Measurements from ENCODE around the gene RALGDS.

DNA sequence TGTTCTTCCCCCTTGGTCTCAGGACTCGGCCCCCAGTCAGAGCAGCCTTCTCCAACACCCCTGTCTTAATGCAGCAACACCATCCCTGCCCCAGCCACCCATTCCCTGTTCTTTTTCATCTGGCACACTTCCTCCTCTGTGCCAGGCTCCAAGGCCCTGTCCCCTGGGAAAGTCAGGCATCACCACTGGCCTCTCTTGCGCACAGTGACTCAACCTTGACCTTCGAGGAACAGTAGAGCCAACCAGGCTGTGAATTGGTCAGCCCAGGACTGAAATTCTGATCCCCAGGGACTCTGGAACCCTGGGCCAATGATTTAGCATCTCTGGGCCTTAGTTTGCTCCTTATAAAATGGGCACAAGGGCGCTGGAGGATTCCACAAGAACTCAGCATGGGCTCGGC lies 10.5 kb upstream of the RALGDS start:
- TF ChIP-seq, protein P1, sequence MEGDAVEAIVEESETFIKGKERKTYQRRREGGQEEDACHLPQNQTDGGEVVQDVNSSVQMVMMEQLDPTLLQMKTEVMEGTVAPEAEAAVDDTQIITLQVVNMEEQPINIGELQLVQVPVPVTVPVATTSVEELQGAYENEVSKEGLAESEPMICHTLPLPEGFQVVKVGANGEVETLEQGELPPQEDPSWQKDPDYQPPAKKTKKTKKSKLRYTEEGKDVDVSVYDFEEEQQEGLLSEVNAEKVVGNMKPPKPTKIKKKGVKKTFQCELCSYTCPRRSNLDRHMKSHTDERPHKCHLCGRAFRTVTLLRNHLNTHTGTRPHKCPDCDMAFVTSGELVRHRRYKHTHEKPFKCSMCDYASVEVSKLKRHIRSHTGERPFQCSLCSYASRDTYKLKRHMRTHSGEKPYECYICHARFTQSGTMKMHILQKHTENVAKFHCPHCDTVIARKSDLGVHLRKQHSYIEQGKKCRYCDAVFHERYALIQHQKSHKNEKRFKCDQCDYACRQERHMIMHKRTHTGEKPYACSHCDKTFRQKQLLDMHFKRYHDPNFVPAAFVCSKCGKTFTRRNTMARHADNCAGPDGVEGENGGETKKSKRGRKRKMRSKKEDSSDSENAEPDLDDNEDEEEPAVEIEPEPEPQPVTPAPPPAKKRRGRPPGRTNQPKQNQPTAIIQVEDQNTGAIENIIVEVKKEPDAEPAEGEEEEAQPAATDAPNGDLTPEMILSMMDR (optimal IDR thresholded peaks at IDR 0.05 in 1 of 3, IDR thresholded peaks at IDR 0.05 in 1 of 3, conservative IDR thresholded peaks at IDR 0.05 in 1 of 3; ENCODE audit: extremely low read depth in 1 of 3, insufficient read depth in 2 of 3, low read length in 3 of 3): no peak
- no peak for TF ChIP-seq EZH2 (IDR thresholded peaks at IDR 0.05; ENCODE audit: low read length)
